GM23248 (cell line): Measurements from ENCODE around the gene GRIN3A.

Experiments used
- EZH2 ChIP-seq: fragments of 200-600 bp; sonication (generic); IDR thresholded peaks from 2 replicates; pipeline ENCODE4 v1.6.1; 2018; ENCODE audit warnings: antibody characterized with exemption, mild to moderate bottlenecking; ENCODE audit not compliant: insufficient read depth, poor library complexity, severe bottlenecking
- EZH2phosphoT487 ChIP-seq: fragments of 200-600 bp; sonication (generic); IDR thresholded peaks from 2 replicates; pipeline ENCODE4 v1.6.1; 2018; ENCODE audit warnings: antibody characterized with exemption, moderate library complexity, mild to moderate bottlenecking, low read depth; ENCODE audit not compliant: insufficient read depth

DNA sequence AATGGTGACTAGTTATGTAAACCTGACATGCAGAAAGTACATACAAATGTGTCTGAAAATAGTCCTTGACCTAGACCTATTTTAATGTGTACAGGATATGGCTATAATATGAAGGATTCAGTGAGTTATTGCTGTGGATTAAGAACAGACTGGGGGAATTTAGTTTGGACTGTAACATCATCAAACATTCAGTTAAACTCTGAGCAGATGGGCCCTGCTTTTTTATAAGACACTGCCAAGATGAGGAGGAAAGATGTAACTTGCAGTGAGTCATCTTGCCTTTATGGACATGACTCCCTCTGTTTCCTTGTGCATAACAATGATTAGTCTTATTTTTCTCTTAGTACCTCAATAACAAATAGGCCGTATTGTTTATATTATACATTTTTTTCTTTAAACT, 155.9 kb downstream of the GRIN3A start:
- TF ChIP-seq EZH2 (no peak), EZH2phosphoT487 (no peak)
